ENCODE measurements around the gene RBX1. TPM values are rescaled to one million over a fixed set of nuclear protein-coding genes. Genes with fewer than 3 reads are reported as not detected.

Gene RBX1
- total RNA-seq, 1 donor from 2014 or later, result 117 TPM

GRCh38 chr22:40939202-40939601 lies 12.0 kb upstream of the RBX1 start:
- no peak overlapping the region for H3K27ac ChIP-seq
- no peaks in the 10 kb centered on the region for H3K36me3 ChIP-seq
- Mint-ChIP-seq H3K36me3 (no peaks in the 10 kb centered on the region), H3K4me1 (no peaks in the 10 kb centered on the region), H3K9me3 (no peaks in the 10 kb centered on the region), H3K27ac (no peak overlapping the region), H3K27me3 (ENCODE audit: insufficient read depth, low read depth) (no peaks in the 10 kb centered on the region), H3K4me3 (no peak overlapping the region)
- H3K79me2 ChIP-seq (ENCODE audit: low read depth), result no peaks in the 10 kb centered on the region
- H3K4me2 ChIP-seq, result no peak overlapping the region
- H3K4me3 ChIP-seq, result no peak overlapping the region
- no peak for DNase-seq (ENCODE audit: low spot score)
- no peaks in the 10 kb centered on the region for H3K27me3 ChIP-seq
- no peaks in the 10 kb centered on the region for H3K9me3 ChIP-seq (ENCODE audit: low read depth)
- H3K9ac ChIP-seq, result no peak overlapping the region
- no peak overlapping the region for H2AFZ ChIP-seq (replicated peaks)
- no peaks in the 10 kb centered on the region for H3K4me1 ChIP-seq
- H4K20me1 ChIP-seq (ENCODE audit: low read depth), result no peaks in the 10 kb centered on the region
- no peaks in the 10 kb centered on the region for H3F3A ChIP-seq (ENCODE audit: low read depth)
- TF ChIP-seq EZH2phosphoT487 (IDR thresholded peaks at IDR 0.05) (no peak), EZH2 (IDR thresholded peaks at IDR 0.05) (no peak)
- TF ChIP-seq, protein P1, sequence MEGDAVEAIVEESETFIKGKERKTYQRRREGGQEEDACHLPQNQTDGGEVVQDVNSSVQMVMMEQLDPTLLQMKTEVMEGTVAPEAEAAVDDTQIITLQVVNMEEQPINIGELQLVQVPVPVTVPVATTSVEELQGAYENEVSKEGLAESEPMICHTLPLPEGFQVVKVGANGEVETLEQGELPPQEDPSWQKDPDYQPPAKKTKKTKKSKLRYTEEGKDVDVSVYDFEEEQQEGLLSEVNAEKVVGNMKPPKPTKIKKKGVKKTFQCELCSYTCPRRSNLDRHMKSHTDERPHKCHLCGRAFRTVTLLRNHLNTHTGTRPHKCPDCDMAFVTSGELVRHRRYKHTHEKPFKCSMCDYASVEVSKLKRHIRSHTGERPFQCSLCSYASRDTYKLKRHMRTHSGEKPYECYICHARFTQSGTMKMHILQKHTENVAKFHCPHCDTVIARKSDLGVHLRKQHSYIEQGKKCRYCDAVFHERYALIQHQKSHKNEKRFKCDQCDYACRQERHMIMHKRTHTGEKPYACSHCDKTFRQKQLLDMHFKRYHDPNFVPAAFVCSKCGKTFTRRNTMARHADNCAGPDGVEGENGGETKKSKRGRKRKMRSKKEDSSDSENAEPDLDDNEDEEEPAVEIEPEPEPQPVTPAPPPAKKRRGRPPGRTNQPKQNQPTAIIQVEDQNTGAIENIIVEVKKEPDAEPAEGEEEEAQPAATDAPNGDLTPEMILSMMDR (IDR thresholded peaks at IDR 0.05), result no peak

- Histone ChIP-seq H3K27me3 (no peaks in the 10 kb centered on the region), H4K20me1 (ENCODE audit: low read depth) (no peaks in the 10 kb centered on the region), H3K36me3 (peaks cover 2% of the 10 kb centered on the region), H3K9me3 (ENCODE audit: low read depth) (no peaks in the 10 kb centered on the region), H3K4me3 (peak overlapping the region; percentile 86), H3K9ac (peak overlapping the region; percentile 40), H3F3A (ENCODE audit: low read depth) (peaks cover 9% of the 10 kb centered on the region), H3K79me2 (ENCODE audit: low read depth) (peaks cover 54% of the 10 kb centered on the region), H3K4me1 (no peaks in the 10 kb centered on the region), H2AFZ (replicated peaks) (no peak overlapping the region), H3K4me2 (peak overlapping the region; percentile 88), H3K27ac (peak overlapping the region; percentile 31)
- peaks cover 2% of the 10 kb centered on the region for H3K27me3 Mint-ChIP-seq (ENCODE audit: insufficient read depth, low read depth)
- TF ChIP-seq, protein P1 (IDR thresholded peaks at IDR 0.05), result no peak
- TF ChIP-seq EZH2phosphoT487 (IDR thresholded peaks at IDR 0.05) (no peak), EZH2 (IDR thresholded peaks at IDR 0.05) (no peak)
- H3K27ac Mint-ChIP-seq, result peak overlapping the region; percentile 47
- no peaks in the 10 kb centered on the region for H3K9me3 Mint-ChIP-seq
- peak overlapping the region; percentile 99 for H3K4me3 Mint-ChIP-seq
- H3K4me1 Mint-ChIP-seq, result peaks cover 17% of the 10 kb centered on the region
- no peak for DNase-seq (ENCODE audit: low spot score)
- H3K36me3 Mint-ChIP-seq, result peaks cover 9% of the 10 kb centered on the region
These were observed 822 bp downstream of the RBX1 start for GRCh38 chr22:40951795-40952605.

GRCh38 chr22:40953471-40953870 lies 2.3 kb downstream of the RBX1 start:
- no peak overlapping the region for H3K9ac ChIP-seq
- H3K9me3 ChIP-seq (ENCODE audit: low read depth), result no peaks in the 10 kb centered on the region
- DNase-seq (ENCODE audit: low spot score), result no peak
- no peak overlapping the region for H3K4me2 ChIP-seq
- no peak overlapping the region for H3K27ac ChIP-seq
- H3K4me3 ChIP-seq, result no peak overlapping the region
- H3K27me3 ChIP-seq, result no peaks in the 10 kb centered on the region
- peaks cover 68% of the 10 kb centered on the region for H3K79me2 ChIP-seq (ENCODE audit: low read depth)
- H3K27me3 Mint-ChIP-seq (ENCODE audit: insufficient read depth, low read depth), result peaks cover 2% of the 10 kb centered on the region
- peaks cover 9% of the 10 kb centered on the region for H3F3A ChIP-seq (ENCODE audit: low read depth)
- peaks cover 13% of the 10 kb centered on the region for H3K36me3 Mint-ChIP-seq
- H3K4me3 Mint-ChIP-seq, result peak overlapping the region; percentile 0
- peaks cover 17% of the 10 kb centered on the region for H3K4me1 Mint-ChIP-seq
- no peaks in the 10 kb centered on the region for H3K9me3 Mint-ChIP-seq
- peak overlapping the region; percentile 17 for H3K27ac Mint-ChIP-seq
- peaks cover 2% of the 10 kb centered on the region for H3K36me3 ChIP-seq
- peaks cover under 1% of the 10 kb centered on the region for H4K20me1 ChIP-seq (ENCODE audit: low read depth)
- no peak for TF ChIP-seq EZH2 (IDR thresholded peaks at IDR 0.05)
- TF ChIP-seq, protein P1 (IDR thresholded peaks at IDR 0.05), result no peak
- no peak for TF ChIP-seq EZH2phosphoT487 (IDR thresholded peaks at IDR 0.05)
- H2AFZ ChIP-seq (replicated peaks), result no peak overlapping the region
- H3K4me1 ChIP-seq, result no peaks in the 10 kb centered on the region

Measured in neural progenitor cell (in vitro differentiated cells).